HG02981 (cell line): Measurements from ENCODE around the gene HAND1.
A peak's percentile ranks its signal among the peaks of the same experiment; 100 is the strongest.

Experiments
- ATAC-seq: cut with Tn5 transposase; IDR thresholded peaks from one replicate; pipeline ENCODE4 v1.9.1; 2021; ENCODE audit warnings: mild to moderate bottlenecking, moderate library complexity; ENCODE audit not compliant: unreplicated experiment

HAND1 gene

DNA sequence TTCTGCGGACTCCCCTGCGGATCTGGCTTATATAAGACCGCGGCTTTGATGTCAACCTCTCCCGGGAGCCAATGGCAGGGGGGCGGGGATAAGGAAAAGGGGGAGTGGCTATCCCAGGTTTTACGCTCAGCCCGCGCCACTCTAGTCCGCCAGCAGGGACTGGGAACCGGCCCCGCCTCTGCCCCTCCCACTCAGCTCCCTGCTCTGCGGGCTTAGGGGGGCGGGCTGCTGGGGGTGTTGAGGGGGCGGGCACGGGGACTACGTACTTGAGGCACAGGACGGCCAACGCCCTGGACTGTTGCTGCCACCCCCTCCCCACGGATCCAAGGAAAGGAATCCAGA is at the start of gene HAND1:
Gene HAND1, minus strand, starts transcription at position 4 of the 342 bp plus-strand sequence. CDS start 219 bp downstream, outside the sequence.
- no peak for ATAC-seq

- no peak for ATAC-seq
These were observed 48.5 kb upstream of the HAND1 start for GRCh38 chr5:154526231-154527226.

- ATAC-seq, result no peak
These were observed 46.8 kb upstream of the HAND1 start for GRCh38 chr5:154524859-154525258.

DNA sequence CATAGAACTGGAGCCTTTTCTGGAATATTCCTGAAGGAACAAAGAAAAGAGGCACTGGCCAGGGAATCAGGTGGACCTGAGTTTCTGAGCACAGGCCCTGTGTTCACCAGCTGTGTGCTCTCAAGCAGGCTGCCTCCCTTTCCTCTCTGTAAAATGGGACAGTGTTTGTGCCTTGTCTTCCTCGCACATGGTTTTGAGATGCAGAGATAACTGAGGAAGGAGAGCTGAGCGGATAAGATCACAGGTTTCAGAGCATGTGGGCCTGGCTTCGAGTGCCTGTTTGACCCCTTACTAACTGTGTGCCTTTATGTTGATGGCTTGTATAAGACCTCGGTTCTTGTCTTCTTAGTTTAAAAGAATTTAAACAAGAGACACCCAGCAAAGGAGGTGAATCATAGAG is 46.2 kb upstream of the HAND1 start:
- no peak for ATAC-seq

GRCh38 chr5:154523709-154524108 is 45.7 kb upstream of the HAND1 start:
- no peak for ATAC-seq

DNA sequence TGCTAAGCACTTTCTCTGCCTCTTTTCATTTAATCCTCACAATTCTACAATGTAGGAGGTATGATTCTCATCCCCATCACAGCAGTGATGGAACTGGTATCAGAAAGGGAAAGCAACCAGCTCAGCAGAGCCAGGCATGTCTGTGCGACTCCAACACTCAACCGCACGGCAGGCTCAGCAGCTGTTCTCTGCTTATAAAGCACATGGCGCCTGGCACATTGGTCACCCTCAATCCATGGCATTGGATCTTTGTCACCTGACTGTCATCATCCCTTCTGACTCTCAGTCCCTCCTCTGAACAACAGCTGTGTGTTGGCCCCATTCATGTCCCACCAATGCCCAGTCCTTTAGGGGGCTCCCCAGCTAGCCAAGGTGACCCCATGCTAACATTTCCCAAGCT is 45.1 kb upstream of the HAND1 start:
- no peak for ATAC-seq

DNA sequence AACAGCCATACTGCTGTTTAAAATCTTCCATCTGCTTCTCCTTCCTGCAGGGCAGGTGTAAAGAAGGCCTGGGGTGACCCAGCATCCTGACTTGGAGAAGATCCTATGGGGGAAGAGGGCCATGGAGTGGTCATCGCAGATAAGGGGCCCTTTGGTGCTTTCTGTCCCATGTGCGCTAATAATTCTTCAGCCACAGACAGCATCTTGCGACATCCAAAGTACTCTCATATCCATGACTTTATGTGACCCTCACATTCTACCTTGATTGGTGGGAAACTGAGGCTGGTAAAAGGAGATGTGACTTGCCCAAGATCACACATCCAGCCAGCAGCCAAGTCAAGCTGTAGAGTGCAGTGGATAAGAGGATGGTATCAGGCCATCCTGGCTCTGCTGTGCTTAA is 44.3 kb upstream of the HAND1 start:
- no peak for ATAC-seq

- no peak for ATAC-seq
These were observed 43.7 kb upstream of the HAND1 start for GRCh38 chr5:154521756-154522155.

DNA sequence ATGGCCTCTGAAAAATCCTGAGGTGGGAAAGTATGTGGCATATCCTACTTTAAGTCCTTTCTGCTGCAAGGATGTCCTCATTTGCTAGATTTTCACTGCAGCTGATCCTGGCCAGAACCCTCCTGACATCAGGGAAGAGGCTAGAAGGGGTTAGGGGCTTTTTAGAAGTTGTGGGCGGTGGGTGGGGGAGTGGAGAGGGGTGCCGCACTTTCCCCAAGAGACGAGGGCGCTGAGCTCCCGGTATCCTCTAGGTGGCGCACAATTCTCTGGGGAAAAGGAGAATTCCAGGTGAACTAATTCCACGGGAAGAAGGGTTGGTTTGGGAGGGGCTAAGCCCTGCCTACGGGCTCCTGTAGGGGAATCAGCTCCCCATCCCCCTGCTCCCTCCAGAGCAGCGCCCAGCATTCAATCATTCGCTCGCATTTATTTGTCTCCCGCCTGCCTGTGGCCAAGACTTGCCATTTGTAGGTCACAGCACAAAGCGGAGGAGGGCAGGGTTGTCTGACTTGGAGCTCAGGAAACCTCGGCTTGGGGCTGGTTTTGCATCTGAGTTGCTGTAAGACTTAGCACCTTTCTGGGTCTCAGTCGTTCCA is 42.9 kb upstream of the HAND1 start:
- no peak for ATAC-seq

GRCh38 chr5:154519359-154519758 is 41.3 kb upstream of the HAND1 start:
- no peak for ATAC-seq

- no peak for ATAC-seq
These were observed 40.4 kb upstream of the HAND1 start for GRCh38 chr5:154518438-154518867.

- ATAC-seq, result no peak
These were observed 39.9 kb upstream of the HAND1 start for GRCh38 chr5:154517810-154518437.

DNA sequence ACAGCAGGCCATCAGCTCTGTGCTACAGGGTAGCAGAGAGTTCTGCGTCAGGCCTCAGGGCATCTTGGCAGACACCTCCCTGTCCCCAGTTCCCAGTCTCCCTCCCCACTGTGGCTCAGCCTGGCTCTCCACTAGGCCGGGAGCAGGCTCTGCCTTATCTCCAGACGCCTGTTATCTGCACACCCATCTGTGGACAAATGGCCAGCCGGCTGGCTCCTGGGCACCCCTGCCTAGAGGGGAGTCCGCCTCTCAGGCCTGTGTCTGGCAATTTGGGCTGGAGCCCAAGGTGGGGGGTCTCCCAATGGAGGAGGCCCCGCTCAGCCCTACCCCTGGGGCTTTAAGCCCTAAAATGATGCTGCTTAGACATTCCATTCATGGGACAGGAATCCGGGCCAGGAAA is 39.2 kb upstream of the HAND1 start:
- ATAC-seq, result no peak

GRCh38 chr5:154516475-154516874 is 38.4 kb upstream of the HAND1 start:
- ATAC-seq, result no peak

DNA sequence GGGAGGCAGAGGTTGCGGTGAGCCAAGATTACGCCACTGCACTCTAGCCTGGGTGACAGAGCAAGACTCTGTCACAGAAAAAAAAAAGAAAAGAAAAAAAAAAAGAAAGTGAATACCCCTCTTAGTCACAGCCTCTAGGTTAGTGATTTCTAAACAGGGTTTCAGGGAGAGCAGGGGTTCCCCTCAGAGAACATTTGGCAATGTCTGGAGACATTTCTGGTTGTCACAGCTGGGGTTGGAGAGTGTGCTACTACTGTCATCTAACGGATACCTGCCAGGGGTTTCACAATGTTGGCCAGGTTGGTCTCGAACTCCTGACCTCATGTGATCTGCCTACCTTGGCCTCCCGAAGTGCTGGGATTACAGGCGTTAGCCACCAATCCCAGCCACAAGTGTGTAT is 37.5 kb upstream of the HAND1 start:
- peak; percentile 86 for ATAC-seq

DNA sequence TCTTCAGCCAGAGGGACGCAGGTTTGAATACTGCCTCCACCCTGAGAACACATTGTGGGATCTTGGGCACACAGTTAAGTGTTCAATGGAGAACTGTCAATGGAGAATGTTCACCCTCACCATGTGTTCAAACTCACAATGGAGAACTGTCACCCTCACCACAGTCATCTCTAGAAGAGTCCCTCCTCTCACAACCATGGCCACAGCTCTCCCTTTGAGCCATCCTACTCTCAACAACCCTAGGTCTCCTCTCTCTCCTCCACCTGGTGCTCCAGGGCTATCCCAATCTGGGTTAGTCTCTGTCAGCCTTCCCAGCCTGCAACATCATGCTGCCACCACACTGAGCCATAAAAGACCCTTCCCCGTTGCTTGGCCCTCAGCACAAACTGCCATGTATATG is 36.3 kb upstream of the HAND1 start:
- peak; percentile 34 for ATAC-seq

GRCh38 chr5:154513669-154514084 is 35.6 kb upstream of the HAND1 start:
- ATAC-seq, result no peak

- ATAC-seq, result no peak
These were observed 34.0 kb upstream of the HAND1 start for GRCh38 chr5:154511984-154512383.

GRCh38 chr5:154509784-154510555 is 31.9 kb upstream of the HAND1 start:
- no peak for ATAC-seq

- no peak for ATAC-seq
These were observed 30.1 kb upstream of the HAND1 start for GRCh38 chr5:154508114-154508513.

GRCh38 chr5:154506716-154507080 is 28.7 kb upstream of the HAND1 start:
- no peak for ATAC-seq
